Mesenteric fat pad (tissue), 1 donor: ENCODE data around the gene PEX13. TPM values are rescaled to one million over a fixed set of nuclear protein-coding genes. Genes with fewer than 3 reads are reported as not detected.
"Not testable (repeated sequence)": the region's sequence is repeated elsewhere in the genome, so short reads cannot be mapped to it uniquely, and the experiment has no call there.

Experiments used
- DNase-seq: peaks from one replicate; pipeline ENCODE4 v3.0.0-alpha.2; 2020; ENCODE audit warnings: low spot score
- long read RNA-seq: library from polyadenylated mRNA; unstranded; transcript quantifications from one replicate; pipeline ENCODE4 v2.0.0, GENCODE V29; 2020
- total RNA-seq: library from RNA; stranded (reverse); fragmentation: NEBNext Ultra II Directional; extraction: Animal tissue kit (Norgen Biotek cat#: 25700); gene quantifications from one replicate; pipeline ENCODE4 v1.2.1, GENCODE V29; 2021
- donor health status: DM: yes; HTN: yes; CAD: no.

PEX13 gene
- 14.4 TPM for total RNA-seq
- long read RNA-seq, full-length matches to known transcripts, result 26 of 34 reads
- long read RNA-seq, partial matches to known transcripts, result 2 of 34 reads
- long read RNA-seq, other reads (novel, unspliced or antisense), result 6 of 34 reads

DNA sequence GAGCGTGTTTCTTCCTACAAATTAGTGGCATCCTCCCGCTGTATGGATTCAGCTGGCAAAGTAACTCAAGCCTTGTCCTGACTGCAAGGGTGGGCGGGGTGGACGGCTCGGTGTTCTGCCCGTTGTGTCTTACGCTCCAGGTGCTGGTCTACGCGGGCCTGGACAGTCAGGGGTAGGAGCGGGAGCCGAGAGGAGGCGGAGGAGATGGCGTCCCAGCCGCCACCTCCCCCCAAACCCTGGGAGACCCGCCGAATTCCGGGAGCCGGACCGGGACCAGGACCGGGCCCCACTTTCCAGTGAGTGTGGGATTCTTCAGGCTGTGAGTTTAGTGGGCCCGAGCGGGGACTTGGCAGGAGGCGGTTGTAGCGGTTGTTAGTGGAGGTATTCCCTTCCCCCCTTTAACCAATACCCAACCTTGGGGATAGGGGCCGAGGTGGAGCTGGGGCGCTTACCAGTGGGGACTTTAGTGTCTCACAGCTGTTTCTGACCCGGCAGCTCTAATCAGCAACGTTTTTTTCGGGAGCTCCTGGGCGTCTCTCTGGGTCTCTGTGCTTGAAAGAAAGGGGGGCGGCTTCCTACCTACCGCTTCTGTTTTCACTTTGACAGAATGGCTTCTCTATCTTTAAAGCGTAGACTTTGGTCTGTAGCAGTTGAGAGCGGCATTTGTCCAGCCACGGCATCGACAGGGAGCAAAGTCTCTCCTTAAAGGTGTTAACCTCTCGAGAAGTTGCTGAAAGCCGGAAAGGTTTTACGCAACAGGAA lies at the start of gene PEX13, which contains the start of gene PUS10:
Gene PEX13 (plus strand): TSS at position 165 of the 762 bp plus-strand sequence. CDS start 40 bp downstream, at position 205.
Gene PUS10 (minus strand): TSS at position 700 of the 762 bp plus-strand sequence. CDS start 6,365 bp downstream, outside the sequence.
- no peak for DNase-seq

DNA sequence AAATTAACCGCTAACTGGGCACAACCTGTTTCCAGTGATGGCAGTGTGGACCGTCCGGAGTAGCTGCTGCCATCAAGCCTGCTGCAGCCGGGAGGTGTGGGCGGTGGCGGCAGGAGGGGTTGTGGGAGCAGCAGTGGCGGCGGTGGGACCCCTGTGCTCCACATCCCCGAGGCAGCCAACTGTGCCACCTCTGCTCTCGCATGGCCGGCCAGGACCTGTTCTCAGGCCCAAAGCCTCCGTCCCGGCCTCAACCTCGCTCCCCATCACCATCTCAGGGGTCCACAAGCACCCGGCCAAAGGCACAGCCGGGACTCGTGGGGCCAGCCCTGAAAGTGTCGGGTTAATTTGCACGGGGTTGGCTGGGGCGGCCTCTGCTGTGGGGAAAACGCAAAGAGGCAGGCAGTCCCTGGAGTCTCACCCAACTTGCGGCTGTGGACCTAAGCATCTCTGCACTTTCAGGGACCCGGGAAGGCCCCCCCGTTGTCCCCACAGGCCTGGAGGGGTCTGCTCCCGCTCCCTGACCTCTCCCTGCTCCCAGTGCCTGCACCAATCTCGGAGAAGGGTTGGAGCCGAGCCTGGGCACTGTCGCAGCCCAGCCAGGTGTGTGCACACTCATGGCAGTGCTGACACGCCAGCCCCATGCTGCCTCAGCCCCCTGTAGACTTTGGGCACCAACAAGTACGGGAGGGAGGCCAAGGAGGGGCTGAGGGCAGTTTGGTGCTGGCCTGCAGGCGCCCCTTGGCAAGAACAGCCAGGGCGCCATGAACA lies 44.4 kb upstream of the PEX13 start:
- DNase-seq, result no peak

- DNase-seq, result no peak
Measured at GRCh38 chr2:60973705-60974104, 43.8 kb upstream of the PEX13 start.

- no peak for DNase-seq
Measured at GRCh38 chr2:60974652-60975051, 42.9 kb upstream of the PEX13 start.

GRCh38 chr2:60976256-60976850 lies 41.2 kb upstream of the PEX13 start:
- no peak for DNase-seq

GRCh38 chr2:60976875-60977561 lies 40.5 kb upstream of the PEX13 start:
- DNase-seq, result no peak

DNA sequence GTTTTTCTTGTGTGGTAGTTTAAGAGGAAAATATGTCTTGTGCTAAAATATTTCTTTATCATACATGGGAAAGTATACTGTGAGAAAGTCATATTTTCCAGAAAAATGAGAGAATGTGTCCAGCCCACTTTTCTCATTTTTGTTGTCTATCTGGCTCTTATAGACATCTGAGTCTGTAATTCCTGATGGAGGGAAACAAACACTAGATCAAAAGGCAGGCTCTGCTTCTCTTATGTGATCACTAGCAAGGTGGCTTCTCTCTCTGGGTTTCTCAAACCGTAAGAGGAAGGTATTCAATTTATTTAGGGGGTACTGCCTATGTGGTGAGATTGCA lies 40.0 kb upstream of the PEX13 start:
- DNase-seq, result no peak

DNA sequence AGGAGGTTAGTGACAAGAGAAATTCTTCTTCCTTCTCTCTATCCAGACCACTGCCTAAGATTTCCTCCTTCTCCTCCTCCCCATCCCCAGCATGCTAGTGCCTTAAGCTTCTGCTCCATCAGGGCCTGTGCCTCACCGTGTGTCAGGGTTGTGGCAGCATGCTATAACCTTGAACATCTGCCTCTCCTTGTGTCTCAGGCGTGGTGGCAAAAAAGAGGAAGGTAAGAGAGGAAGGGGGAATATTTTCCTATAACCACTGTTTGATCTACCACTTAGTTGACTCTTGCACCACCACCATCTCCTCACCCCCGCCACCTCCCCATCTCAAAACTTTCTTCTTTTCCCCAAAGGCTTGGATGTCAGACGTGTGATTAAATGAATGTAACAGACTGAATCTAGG lies 38.3 kb upstream of the PEX13 start:
- DNase-seq, result no peak

DNA sequence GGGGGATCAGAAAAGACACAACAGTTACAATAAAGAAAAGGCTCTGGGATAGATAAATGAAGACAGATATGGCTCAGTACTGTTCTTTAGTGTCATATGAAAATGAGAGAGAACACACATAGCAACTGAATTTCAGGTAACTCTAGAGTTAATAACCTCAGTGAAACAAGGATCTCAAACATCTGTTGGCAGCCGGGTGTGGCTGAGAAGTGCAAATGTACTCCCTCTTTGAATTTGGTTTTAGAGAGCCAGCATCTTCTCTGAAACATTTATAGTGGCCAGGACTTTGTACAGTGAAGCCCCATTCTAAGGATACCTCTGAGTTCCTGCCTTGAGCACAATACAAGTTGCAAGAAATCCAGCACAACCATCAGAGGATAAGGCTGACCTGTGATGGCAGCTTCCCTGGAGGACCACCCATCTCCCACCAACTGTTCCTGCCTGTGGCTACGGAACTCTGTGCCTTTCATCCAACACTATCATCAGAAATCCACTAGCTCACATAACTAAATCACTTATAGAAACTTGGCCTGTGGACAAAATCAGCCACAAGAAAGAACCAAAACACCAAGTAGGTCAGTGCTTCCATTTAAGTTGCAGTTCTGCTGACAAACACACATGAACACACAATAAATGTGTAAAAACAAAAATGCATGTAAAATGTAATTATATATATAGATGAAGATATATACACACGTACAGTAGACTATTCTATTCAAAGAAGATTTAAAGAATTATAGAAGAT lies 37.3 kb upstream of the PEX13 start:
- DNase-seq, result no peak

DNA sequence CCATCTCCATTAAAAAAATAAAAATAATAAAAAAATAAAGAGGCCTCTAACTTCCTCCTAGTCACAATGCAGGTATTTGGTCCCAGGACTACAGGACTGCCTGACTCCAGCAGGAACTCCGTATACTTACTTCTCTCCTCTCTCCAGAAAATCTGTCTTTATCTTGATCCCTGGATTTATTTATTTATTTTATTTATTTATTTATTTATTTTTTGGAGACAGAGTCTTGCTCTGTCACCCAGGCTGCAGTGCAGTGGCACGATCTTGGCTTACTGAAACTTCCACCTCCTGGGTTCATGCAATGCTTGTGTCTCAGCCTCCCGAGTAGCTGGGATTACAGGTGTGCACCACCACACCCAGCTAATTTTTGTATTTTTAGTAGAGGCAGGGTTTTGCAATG lies 35.5 kb upstream of the PEX13 start:
- DNase-seq, result not testable (repeated sequence)

GRCh38 chr2:60984720-60985119 lies 32.8 kb upstream of the PEX13 start:
- no peak for DNase-seq

DNA sequence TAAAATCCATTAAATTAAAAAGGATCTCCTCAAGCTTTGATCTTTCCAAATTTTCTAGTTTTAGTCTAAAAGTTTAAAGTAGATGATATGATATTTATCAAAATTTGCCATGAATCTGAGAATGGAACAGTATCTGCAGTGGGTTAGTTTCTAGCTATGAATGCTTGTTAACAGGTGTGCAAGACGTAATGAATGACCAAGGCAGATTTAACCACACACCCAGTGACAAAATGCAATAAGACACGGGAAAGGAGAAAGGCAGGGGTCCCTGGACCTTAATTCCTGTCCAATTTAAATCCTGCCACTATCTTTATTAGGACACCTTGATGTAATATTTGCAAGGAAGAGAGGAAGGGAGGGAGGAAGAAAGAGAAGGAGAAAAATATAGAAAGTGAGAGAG lies 30.5 kb upstream of the PEX13 start:
- DNase-seq, result no peak

DNA sequence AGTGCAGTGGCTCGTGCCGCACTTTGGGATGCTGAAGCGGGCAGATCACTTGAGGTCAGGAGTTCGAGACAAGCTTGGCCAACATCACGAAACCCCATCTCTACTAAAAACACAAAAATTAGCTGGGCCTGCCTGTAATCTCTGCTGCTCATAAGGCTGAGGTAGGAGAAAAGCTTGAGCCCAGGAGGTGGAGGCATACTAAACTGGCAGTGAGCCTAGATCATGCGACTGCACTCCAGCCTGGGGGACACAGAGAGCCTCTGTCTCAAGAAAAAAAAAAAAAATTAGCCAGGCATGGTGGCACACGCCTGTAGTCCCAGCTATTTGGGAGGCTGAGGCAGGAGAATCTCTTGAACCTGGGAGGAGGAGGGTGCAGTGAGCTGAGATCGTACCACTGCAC lies 29.9 kb upstream of the PEX13 start:
- not testable (repeated sequence) for DNase-seq

- DNase-seq, result no peak
Measured at GRCh38 chr2:60989259-60989658, 28.3 kb upstream of the PEX13 start.

DNA sequence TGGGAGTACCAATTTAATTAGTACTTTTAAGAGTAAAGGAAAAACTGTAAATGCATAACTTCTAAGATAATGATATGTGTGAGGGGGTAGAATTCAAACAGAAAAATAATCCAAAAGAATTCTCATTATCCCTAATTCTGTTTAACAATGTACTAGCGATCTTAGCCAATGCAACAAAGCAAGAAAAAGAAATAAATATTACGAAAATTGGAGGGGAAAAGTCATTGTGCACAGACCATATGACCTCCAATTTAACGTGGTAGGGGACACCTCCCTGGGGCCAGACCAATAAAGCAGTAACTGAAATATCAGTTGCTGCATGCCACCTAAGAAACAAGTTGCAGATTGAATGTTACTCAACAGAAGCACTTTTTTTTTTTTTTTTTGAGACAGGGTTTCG lies 25.9 kb upstream of the PEX13 start:
- no peak for DNase-seq

GRCh38 chr2:60992985-60993392 lies 24.5 kb upstream of the PEX13 start:
- no peak for DNase-seq

GRCh38 chr2:60994131-60994530 lies 23.4 kb upstream of the PEX13 start:
- no peak for DNase-seq

DNA sequence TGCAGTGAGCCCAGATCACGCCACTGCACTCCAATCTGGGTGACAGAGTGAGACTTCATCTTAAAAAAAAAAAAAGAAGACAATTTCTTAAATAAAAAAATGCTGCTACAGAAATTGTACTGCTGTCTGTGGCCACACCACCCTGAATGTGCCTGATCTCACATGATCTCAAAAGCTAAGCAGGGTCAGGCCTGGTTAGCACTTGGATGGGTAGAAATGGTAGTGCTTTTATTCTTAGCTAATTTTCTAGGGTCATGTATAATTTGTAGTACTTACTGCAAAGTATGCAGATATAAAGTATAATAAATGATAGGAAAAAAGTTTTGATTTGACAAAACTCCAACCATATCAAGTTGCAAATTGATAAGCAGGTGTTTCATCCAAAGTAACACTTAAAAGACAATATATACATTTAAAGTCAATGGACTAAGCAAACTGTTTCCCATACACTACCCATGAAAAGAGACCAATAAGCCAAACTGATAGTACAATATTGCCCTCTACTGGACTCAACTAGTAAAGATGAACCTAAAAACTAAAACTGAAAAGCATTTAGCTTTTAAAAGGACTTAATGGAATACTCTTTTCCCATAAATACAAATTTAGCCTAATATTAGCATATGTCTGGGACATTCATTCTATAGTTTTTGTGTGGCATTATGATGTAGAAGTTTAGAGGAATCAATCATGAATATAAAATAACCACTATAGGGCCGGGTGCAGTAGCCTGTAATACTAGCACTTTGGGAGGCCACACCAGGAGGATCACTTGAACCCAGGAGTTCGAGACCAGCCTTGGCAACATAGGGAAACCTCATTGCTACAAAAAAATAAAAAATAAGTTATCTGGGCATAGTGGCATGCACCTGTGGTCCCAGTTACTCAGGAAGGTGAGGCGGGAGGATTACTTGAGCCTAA lies 18.6 kb upstream of the PEX13 start:
- no peak for DNase-seq

- DNase-seq, result no peak
Measured at GRCh38 chr2:61005736-61006135, 11.8 kb upstream of the PEX13 start.
